ENCODE data around the gene VTCN1. TPM values are rescaled to one million over a fixed set of nuclear protein-coding genes. Genes with fewer than 3 reads are reported as not detected.

The VTCN1 gene
- total and polyA plus RNA-seq, 2 of the 13 experiments (the other 11 are each of a cell fraction or from before 2014, with no cell fraction given), result not detected

DNA sequence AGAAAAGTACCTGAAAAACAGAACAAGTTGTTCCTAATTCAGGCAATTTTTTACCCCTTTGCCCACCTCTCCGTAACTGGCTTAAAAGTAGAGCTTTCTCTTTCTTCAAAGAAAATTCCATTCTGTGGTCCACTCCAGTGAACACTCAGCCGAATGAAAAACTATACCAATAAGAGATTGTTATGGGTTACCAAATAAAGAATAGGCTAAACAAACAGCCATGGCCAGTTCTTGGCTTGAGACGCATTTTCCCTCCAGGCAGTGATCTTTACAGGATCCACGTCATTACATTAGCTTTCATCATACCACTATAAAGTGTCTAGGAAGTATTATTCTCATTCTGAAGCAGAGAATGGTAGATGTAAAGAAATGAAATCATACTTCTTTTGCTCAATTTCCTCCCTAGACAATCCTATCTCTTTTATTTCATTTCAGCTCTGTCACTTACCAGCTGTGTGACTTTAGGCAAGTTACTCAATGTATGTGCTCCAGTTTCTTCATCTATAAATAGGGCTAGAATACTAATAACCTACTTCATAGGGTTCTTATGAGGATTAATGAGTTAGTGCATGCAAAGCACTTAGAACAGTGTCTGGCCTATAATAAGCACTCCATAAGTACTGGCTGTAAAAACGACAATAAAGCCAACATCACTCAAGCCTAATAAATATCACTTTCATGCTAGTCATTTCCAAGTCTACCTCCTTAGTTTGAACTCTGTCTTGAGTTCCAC lies 62.7 kb downstream of the VTCN1 start (continued):
- TF ChIP-seq ZNF10 (CRISPR knock-in tag; IDR thresholded peaks at IDR 0.05; ENCODE audit: borderline replicate concordance, low read depth), result no peak
- TF ChIP-seq, protein P1, sequence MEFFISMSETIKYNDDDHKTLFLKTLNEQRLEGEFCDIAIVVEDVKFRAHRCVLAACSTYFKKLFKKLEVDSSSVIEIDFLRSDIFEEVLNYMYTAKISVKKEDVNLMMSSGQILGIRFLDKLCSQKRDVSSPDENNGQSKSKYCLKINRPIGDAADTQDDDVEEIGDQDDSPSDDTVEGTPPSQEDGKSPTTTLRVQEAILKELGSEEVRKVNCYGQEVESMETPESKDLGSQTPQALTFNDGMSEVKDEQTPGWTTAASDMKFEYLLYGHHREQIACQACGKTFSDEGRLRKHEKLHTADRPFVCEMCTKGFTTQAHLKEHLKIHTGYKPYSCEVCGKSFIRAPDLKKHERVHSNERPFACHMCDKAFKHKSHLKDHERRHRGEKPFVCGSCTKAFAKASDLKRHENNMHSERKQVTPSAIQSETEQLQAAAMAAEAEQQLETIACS (CRISPR knock-in tag; IDR thresholded peaks at IDR 0.05), result no peak
- TF ChIP-seq, protein P2, sequence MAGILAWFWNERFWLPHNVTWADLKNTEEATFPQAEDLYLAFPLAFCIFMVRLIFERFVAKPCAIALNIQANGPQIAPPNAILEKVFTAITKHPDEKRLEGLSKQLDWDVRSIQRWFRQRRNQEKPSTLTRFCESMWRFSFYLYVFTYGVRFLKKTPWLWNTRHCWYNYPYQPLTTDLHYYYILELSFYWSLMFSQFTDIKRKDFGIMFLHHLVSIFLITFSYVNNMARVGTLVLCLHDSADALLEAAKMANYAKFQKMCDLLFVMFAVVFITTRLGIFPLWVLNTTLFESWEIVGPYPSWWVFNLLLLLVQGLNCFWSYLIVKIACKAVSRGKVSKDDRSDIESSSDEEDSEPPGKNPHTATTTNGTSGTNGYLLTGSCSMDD (CRISPR knock-in tag; IDR thresholded peaks at IDR 0.05), result no peak
- no peak for TF ChIP-seq ZNF720 (CRISPR knock-in tag; IDR thresholded peaks at IDR 0.05)
- TF ChIP-seq RAD51 (IDR thresholded peaks at IDR 0.05; ENCODE audit: borderline replicate concordance), result no peak
- TF ChIP-seq HES4 (CRISPR knock-in tag; IDR thresholded peaks at IDR 0.05; ENCODE audit: borderline replicate concordance), result no peak
- TF ChIP-seq ZFP82 (CRISPR knock-in tag; IDR thresholded peaks at IDR 0.05; ENCODE audit: borderline replicate concordance), result no peak
- no peak for TF ChIP-seq NR2F1 (CRISPR knock-in tag; IDR thresholded peaks at IDR 0.05)
- no peak for TF ChIP-seq NKX3-1 (CRISPR knock-in tag; IDR thresholded peaks at IDR 0.05)
- no peak for TF ChIP-seq SIN3A (IDR thresholded peaks at IDR 0.05; ENCODE audit: borderline replicate concordance, low read depth, low read length)
- TF ChIP-seq RCOR2 (CRISPR knock-in tag; IDR thresholded peaks at IDR 0.05), result no peak
- TF ChIP-seq ZFP90 (CRISPR knock-in tag; IDR thresholded peaks at IDR 0.05; ENCODE audit: borderline replicate concordance), result no peak
- TF ChIP-seq SP2 (CRISPR knock-in tag; IDR thresholded peaks at IDR 0.05), result no peak
- no peak for TF ChIP-seq ARNTL (CRISPR knock-in tag; IDR thresholded peaks at IDR 0.05)
- TF ChIP-seq PITX1 (CRISPR knock-in tag; IDR thresholded peaks at IDR 0.05), result no peak

Measured in HepG2 (cell line).